HG03139 (cell line): ENCODE measurements around the gene SNAP23.
A peak's percentile ranks its signal among the peaks of the same experiment; 100 is the strongest.

Experiments
- ATAC-seq: cut with Tn5 transposase; IDR thresholded peaks from one replicate; pipeline ENCODE4 v1.9.1; 2021; ENCODE audit not compliant: unreplicated experiment

Gene SNAP23

GRCh38 chr15:42495361-42496212, at the start of gene SNAP23:
TSS of gene SNAP23 (plus strand) at chr15:42495634. CDS start at chr15:42511847, 16,213 bp downstream.
- ATAC-seq, result peak; percentile 60

- ATAC-seq, result no peak
Measured at GRCh38 chr15:42447599-42447998, 47.8 kb upstream of the SNAP23 start.

GRCh38 chr15:42448281-42448680, 47.2 kb upstream of the SNAP23 start:
- no peak for ATAC-seq

- ATAC-seq, result no peak
Measured at GRCh38 chr15:42449770-42450424, 45.5 kb upstream of the SNAP23 start.

- ATAC-seq, result no peak
Measured at GRCh38 chr15:42450425-42450790, 45.0 kb upstream of the SNAP23 start.

- no peak for ATAC-seq
Measured at GRCh38 chr15:42453826-42454225, 41.6 kb upstream of the SNAP23 start.

GRCh38 chr15:42456531-42456930, 38.9 kb upstream of the SNAP23 start:
- no peak for ATAC-seq

GRCh38 chr15:42456971-42457370, 38.5 kb upstream of the SNAP23 start:
- no peak for ATAC-seq

GRCh38 chr15:42457445-42458442, 37.7 kb upstream of the SNAP23 start:
- ATAC-seq, result no peak

- no peak for ATAC-seq
Measured at GRCh38 chr15:42461261-42461660, 34.2 kb upstream of the SNAP23 start.

- ATAC-seq, result no peak
Measured at GRCh38 chr15:42465520-42466259, 29.7 kb upstream of the SNAP23 start.

GRCh38 chr15:42471002-42471401, 24.4 kb upstream of the SNAP23 start:
- ATAC-seq, result no peak

- ATAC-seq, result no peak
Measured at GRCh38 chr15:42474827-42475226, 20.6 kb upstream of the SNAP23 start.

GRCh38 chr15:42482701-42483100, 12.7 kb upstream of the SNAP23 start:
- ATAC-seq, result no peak

GRCh38 chr15:42483677-42484076, 11.8 kb upstream of the SNAP23 start:
- no peak for ATAC-seq

GRCh38 chr15:42490291-42490670, 5.2 kb upstream of the SNAP23 start:
- ATAC-seq, result no peak

GRCh38 chr15:42490671-42491538, 4.5 kb upstream of the SNAP23 start, which contains the start of gene ZNF106:
TSS of gene ZNF106 (minus strand) at chr15:42491141. CDS start at chr15:42472289, 18,852 bp downstream.
- ATAC-seq, result peak; percentile 49

GRCh38 chr15:42491539-42492225, 3.8 kb upstream of the SNAP23 start:
- ATAC-seq, result no peak

GRCh38 chr15:42493679-42494078, 1.8 kb upstream of the SNAP23 start:
- no peak for ATAC-seq
